Testis (tissue), 3 donors: ENCODE data around the gene HAO1. TPM values are rescaled to one million over a fixed set of nuclear protein-coding genes. Genes with fewer than 3 reads are reported as not detected.

Source experiments
- DNase-seq: peaks from one replicate; pipeline ENCODE4 v3.0.0-alpha.2; 2019
- H3K27ac ChIP-seq, 2 donors: fragments of 200-600 bp; sonication (generic); one replicate each; pipeline ENCODE4 v1.5.1; 2019
- H3K27me3 ChIP-seq: fragments of 200-600 bp; sonication (generic); one replicate; pipeline ENCODE4 v1.5.1; 2019
- H3K36me3 ChIP-seq: fragments of 200-600 bp; sonication (generic); one replicate; pipeline ENCODE4 v1.5.1; 2017; ENCODE audit warnings: low read depth; ENCODE audit errors: missing control alignments
- H3K4me1 ChIP-seq: fragments of 200-600 bp; sonication (generic); one replicate; pipeline ENCODE4 v1.5.1; 2019
- H3K4me3 ChIP-seq, 2 donors: fragments of 200-600 bp; sonication (generic); one replicate each; pipeline ENCODE4 v1.5.1; 2017 to 2019
- H3K9me3 ChIP-seq: fragments of 200-600 bp; sonication (generic); one replicate; pipeline ENCODE4 v1.5.1; 2017
- POLR2A ChIP-seq: fragments of 450-650 bp; IDR thresholded peaks from one replicate; pipeline ENCODE4 v1.6.1; 2017; ENCODE audit warnings: antibody characterized with exemption, mild to moderate bottlenecking, moderate library complexity
- WGBS, 2 donors: methylation state at CpG; one replicate each; pipeline ENCODE4 v1.1.5; 2018; 5-methylcytosine and 5-hydroxymethylcytosine counted together
- intact Hi-C: fragments of 100-400 bp; cut with DNase I; formaldehyde crosslinking; loops from one replicate; pipeline ENCODE4 v1.15.1; 2023; ENCODE audit warnings: low total_unique reads
- polyA plus RNA-seq: library from polyadenylated mRNA; stranded (reverse); fragments of 350-450 nt; fragmentation: Illumina TruSeq; extraction: RNeasy Lipid Tissue Mini Kit (QIAGEN cat#74804); gene quantifications from one replicate; pipeline ENCODE4 v1.2.3, GENCODE V29; 2014; ENCODE audit warnings: low read depth, low replicate concordance; ENCODE audit not compliant: insufficient read depth
- total RNA-seq, 2 donors: library from RNA; depleted of rRNA; stranded (reverse); fragments of >200 nt; gene quantifications; one replicate each; pipeline ENCODE4 v1.2.3, GENCODE V29; 2016
- TF ChIP-seq, protein P1 (sequence below), 3 experiments: fragments of 450-650 bp in 2 of 3; fragments of 200-600 bp in 1 of 3; sonication (generic) in 1 of 3; IDR thresholded peaks; one replicate each; pipeline ENCODE4 v1.5.1; 2016 to 2019; ENCODE audit warnings: antibody characterized with exemption in 3 of 3, mild to moderate bottlenecking in 2 of 3, moderate library complexity in 1 of 3

The HAO1 gene
- total and polyA plus RNA-seq, 3 donors from 2014 or later: 0.16 TPM; not detected in 2

DNA sequence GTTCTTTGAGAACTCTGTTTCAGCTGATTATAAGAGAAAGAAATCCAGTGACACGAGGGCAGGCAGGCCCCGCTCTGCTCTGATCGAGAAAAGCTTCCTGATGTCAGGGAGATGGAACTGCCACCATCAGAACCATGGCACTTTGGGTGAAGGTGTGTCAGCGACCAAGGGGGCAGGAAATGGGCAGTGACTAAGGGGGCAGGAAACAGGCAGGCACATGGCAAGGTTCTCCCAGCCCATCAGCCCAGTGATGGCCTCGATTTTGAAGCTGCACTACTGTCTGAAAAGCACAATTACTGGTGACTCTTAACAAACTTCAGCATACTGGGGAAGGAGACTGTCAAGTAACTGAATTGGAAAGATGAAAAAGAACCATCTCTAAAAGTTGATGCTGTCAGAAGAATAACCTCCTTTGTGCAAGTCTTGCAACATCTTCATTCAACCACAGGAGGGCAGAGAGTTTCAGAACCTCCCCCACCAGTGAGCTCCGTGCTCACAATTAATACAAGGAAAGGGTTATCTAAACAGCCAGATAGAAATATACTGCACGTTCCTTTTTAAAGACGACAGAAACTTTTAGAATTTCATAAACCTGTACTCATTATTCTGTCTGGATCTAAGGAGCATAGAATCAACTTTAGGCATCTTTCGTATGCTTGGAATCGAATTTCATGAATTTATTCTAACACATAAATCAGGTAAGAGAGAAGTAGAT, 40.2 kb upstream of the HAO1 start:
- intact Hi-C loops: no loop called here
- Histone ChIP-seq H3K27me3 (no peaks in the 10 kb centered on the region), H3K4me1 (peaks cover 4% of the 10 kb centered on the region), H3K36me3 (no peaks in the 10 kb centered on the region), H3K4me3 (no peak overlapping the region), H3K9me3 (no peaks in the 10 kb centered on the region), H3K27ac (no peak overlapping the region)
- TF ChIP-seq, protein P1, sequence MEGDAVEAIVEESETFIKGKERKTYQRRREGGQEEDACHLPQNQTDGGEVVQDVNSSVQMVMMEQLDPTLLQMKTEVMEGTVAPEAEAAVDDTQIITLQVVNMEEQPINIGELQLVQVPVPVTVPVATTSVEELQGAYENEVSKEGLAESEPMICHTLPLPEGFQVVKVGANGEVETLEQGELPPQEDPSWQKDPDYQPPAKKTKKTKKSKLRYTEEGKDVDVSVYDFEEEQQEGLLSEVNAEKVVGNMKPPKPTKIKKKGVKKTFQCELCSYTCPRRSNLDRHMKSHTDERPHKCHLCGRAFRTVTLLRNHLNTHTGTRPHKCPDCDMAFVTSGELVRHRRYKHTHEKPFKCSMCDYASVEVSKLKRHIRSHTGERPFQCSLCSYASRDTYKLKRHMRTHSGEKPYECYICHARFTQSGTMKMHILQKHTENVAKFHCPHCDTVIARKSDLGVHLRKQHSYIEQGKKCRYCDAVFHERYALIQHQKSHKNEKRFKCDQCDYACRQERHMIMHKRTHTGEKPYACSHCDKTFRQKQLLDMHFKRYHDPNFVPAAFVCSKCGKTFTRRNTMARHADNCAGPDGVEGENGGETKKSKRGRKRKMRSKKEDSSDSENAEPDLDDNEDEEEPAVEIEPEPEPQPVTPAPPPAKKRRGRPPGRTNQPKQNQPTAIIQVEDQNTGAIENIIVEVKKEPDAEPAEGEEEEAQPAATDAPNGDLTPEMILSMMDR (IDR thresholded peaks at IDR 0.05): peak; percentile 40 to 52 (median 49)
- no peak for TF ChIP-seq POLR2A
- 67 to 69% methylated on average over 10 of the region's 10 CpGs for WGBS, 2 donors
- peak; percentile 49 for DNase-seq

DNA sequence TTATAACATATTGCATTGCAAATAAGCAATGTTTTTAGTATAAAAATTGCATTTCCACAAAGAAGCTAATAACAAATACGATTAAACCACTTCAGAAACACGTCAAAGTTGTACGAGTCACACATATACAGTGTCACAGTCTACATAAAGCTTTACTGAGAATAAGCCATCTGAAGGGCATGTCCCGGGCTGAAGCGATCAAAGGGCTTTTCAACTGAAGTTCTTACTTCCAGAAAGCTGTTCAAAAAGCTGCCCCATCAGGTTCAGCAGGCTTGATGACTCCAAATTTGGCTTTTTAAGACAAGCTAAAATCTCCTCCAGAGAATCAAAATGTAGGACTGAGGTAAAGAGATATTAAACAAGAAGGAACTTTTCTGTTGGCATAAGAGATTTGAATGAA, 37.5 kb upstream of the HAO1 start:
- no peak overlapping the region for H3K4me3 ChIP-seq
- WGBS, 2 donors: 92 to 96% methylated on average over 5 of the region's 5 CpGs
- no peaks in the 10 kb centered on the region for H3K4me1 ChIP-seq
- no peaks in the 10 kb centered on the region for H3K9me3 ChIP-seq
- no peaks in the 10 kb centered on the region for H3K27me3 ChIP-seq
- no peak for DNase-seq
- intact Hi-C loops: no loop called here
- H3K27ac ChIP-seq: no peak overlapping the region
- TF ChIP-seq POLR2A: no peak
- TF ChIP-seq, protein P1 (IDR thresholded peaks at IDR 0.05): no peak
- H3K36me3 ChIP-seq: no peaks in the 10 kb centered on the region

DNA sequence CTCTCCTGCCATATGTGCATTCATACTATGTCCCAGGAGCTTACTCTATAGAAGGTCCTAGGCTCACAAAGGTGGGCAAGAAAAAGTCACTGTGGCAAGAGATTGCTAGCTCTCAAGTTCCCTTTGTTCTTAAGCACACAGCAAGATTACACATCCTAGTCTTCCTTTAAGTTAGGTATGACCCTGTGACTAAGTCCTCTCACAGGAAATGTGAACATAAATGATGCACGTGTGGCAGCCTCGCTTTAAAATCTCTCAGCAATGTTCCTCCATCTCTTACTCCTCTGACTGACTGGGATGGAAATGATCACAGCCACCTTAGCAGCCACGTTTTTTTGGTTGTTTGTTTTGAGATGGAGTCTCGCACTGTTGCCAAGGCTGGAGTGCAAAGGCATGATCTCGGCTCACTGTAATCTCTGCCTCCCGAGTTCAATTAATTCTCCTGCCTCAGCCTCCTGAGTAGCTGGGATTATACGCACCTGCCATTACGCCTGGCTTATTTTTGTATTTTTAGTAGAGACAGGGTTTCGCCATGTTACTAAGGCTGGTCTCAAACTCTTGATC, 35.7 kb upstream of the HAO1 start:
- no peaks in the 10 kb centered on the region for H3K36me3 ChIP-seq
- DNase-seq: no peak
- no peaks in the 10 kb centered on the region for H3K9me3 ChIP-seq
- H3K4me1 ChIP-seq: no peaks in the 10 kb centered on the region
- TF ChIP-seq POLR2A: no peak
- TF ChIP-seq, protein P1 (IDR thresholded peaks at IDR 0.05): no peak
- H3K27ac ChIP-seq: no peak overlapping the region
- H3K4me3 ChIP-seq: no peak overlapping the region
- no peaks in the 10 kb centered on the region for H3K27me3 ChIP-seq
- intact Hi-C loops: no loop called here
- WGBS, 2 donors: 80% methylated on average over 9 of the region's 9 CpGs

DNA sequence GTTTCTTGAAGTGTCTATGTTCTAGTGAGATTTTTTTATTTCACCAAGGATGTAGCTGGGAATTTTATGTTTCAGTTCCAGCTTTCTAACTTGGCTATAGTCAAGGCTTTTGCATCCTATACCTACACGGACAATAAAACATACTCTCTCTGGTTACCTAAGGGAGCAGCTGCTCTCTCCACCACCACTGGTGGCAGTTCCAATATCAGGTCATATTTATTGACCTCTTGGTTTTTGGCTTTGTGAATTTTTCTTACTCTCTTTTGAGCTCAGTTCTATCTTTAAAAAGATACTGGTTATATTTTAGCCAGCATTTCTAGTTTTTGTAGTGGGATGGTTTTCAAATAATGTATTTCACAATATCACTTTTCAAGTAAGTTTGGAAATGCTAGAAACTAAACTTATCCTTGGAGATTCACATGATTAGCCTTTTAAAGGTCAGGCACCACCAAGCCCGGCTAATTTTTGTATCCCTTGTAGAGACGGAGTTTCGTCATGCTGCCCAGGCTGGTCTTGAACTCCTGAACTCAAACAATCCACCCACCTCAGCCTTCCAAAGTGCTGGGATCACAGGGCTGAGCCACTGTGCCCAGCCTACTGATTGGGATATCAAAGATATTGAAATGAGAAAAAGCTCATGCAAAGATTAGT, 34.7 kb upstream of the HAO1 start:
- no peak overlapping the region for H3K4me3 ChIP-seq
- no peaks in the 10 kb centered on the region for H3K9me3 ChIP-seq
- no peaks in the 10 kb centered on the region for H3K4me1 ChIP-seq
- H3K36me3 ChIP-seq: no peaks in the 10 kb centered on the region
- 79% methylated on average over 4 of the region's 4 CpGs for WGBS, 2 donors
- TF ChIP-seq, protein P1 (IDR thresholded peaks at IDR 0.05): no peak
- TF ChIP-seq POLR2A: no peak
- H3K27ac ChIP-seq: no peak overlapping the region
- intact Hi-C loops: no loop called here
- no peaks in the 10 kb centered on the region for H3K27me3 ChIP-seq
- DNase-seq: no peak
